GM18867 (cell line): ENCODE measurements around the gene SACM1L.

Experiments used
- ATAC-seq: cut with Tn5 transposase; IDR thresholded peaks from one replicate; pipeline ENCODE4 v1.9.1; 2021; ENCODE audit warnings: mild to moderate bottlenecking, moderate library complexity; ENCODE audit not compliant: unreplicated experiment

SACM1L gene, protein sequence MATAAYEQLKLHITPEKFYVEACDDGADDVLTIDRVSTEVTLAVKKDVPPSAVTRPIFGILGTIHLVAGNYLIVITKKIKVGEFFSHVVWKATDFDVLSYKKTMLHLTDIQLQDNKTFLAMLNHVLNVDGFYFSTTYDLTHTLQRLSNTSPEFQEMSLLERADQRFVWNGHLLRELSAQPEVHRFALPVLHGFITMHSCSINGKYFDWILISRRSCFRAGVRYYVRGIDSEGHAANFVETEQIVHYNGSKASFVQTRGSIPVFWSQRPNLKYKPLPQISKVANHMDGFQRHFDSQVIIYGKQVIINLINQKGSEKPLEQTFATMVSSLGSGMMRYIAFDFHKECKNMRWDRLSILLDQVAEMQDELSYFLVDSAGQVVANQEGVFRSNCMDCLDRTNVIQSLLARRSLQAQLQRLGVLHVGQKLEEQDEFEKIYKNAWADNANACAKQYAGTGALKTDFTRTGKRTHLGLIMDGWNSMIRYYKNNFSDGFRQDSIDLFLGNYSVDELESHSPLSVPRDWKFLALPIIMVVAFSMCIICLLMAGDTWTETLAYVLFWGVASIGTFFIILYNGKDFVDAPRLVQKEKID

DNA sequence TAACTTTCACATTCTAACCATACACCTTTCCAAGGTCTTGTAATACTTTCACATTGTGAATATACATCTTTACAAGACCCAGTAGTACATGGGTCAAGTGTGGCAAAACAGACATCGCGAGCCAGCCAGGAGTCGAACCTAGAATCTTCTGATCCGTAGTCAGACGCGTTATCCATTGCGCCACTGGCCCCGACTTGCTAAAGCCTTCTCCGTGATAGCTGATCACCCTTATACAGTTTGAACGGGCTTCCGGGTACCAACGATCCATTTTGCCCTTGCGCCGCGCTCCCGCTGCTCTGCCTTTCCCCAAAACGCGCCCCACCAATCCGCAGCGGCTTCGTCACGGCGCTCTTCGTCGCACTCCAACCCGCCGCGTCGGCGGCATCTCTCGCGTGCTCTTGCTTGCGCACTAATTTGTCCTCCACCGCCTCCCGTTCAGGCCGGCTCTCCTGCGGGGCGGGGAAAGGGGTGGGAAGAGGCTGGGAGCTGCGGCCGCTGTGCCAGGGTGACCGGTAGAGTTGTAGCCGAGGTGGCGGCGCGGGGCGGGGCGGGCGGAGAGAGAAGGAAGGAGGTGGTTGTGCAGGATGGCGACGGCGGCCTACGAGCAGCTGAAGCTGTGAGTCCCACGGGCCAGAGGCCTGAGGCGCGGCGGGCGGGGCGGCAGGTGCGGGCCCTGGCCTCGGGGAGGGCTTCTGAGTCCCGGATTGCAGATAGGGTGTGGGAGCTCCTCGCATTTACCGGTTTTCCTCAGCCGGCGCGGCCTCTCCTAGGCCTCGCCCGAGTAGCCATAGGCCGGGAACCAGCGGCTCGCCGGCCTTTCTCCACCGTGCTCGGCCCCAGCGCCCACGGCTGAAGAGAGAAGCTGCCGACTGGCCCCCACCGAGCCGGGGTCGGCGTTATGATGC, at the start of gene SACM1L:
Gene SACM1L (plus strand): TSS at position 515 of the 905 bp plus-strand sequence. CDS start 70 bp downstream, at position 585.
- ATAC-seq: peak; percentile 85

DNA sequence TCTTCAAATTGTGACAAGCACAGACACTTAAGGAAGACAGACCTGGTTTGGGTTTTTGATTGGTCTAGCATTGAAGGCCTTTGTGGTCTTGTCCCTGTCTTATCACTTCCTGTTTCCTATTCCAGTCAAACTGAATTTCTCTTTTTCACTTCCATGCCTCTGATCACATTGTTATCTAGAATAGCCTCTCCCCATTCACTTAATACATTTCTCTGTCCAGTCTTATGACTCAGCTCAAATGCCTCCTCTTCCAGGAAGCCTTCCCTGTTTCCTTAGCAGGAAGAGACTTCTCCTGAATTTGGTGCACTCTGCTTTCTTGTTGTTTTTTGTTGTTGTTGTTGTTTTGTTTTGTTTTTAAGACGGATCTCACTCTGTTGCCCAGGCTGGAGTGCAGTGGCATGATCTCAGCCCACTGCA, 49.1 kb upstream of the SACM1L start:
- ATAC-seq: no peak

DNA sequence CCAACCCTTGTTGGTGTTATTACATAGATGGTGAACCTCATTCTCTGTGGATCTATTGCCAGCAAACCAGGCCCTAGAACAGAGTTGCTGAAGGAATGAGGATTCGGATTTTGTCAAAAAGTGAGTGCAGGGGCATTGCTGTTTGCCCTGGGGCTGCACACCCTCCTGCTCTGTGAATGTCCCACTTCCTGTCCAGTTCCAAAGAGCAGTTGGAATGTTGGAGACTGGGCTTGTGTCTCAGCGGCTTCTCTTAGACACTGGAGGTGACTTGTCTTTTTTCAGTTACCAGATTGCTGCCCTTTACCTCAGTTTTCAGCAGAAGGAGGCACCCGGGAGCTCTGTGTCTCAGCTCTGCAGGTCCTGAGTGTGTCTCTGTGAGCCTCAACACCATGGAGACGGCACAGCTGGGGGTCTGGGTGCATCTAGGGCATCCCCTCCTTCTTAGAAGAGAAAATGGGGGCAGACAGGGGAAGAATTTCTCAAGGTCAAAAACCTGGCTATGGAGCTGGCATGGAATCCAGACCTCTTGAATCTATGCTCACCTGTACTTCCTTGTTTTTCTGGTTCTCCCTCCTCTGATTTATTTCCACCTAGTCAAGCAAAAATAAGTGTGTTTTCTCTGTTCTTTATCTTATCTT, 48.4 kb upstream of the SACM1L start:
- ATAC-seq: no peak

DNA sequence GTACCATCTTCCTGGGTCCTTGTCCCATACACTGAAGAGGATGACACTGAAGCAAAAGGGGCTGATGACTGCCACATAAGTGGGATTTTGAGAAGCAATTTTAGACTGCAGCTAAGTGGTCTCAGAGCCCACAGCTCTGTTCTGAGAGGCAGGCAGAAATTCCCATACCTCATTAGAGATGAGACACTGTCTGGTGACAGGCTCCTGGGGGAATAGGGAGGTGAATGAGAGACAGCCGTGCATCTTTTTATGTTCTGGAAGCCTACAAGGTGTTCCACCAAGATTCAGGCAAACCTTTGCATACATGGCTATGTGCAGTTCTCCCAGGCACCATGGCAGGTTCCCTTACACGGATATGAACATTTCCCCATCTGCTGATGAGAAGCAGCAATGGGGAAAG, 47.4 kb upstream of the SACM1L start:
- ATAC-seq: no peak

DNA sequence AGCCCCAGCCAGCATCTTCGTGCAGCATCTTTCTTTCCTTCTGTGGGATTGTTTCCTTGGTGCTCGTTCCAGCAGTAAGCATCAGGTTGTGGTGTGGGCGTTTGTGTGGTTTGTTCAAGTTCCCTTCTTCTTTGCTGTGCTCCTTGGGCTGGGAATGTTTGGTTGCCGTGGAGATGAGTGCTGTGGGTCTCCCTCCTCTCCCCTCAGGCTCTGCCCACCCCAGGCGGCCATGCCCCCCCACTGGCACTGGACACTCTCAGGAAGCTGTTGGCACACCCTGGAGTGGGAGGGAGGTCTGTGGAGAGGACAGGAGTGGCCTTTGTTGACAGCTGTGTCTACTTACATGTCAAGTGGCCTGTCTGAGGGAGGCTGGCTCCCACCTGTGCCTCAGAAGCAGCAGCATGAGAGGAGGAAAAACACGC, 46.5 kb upstream of the SACM1L start:
- ATAC-seq: no peak

DNA sequence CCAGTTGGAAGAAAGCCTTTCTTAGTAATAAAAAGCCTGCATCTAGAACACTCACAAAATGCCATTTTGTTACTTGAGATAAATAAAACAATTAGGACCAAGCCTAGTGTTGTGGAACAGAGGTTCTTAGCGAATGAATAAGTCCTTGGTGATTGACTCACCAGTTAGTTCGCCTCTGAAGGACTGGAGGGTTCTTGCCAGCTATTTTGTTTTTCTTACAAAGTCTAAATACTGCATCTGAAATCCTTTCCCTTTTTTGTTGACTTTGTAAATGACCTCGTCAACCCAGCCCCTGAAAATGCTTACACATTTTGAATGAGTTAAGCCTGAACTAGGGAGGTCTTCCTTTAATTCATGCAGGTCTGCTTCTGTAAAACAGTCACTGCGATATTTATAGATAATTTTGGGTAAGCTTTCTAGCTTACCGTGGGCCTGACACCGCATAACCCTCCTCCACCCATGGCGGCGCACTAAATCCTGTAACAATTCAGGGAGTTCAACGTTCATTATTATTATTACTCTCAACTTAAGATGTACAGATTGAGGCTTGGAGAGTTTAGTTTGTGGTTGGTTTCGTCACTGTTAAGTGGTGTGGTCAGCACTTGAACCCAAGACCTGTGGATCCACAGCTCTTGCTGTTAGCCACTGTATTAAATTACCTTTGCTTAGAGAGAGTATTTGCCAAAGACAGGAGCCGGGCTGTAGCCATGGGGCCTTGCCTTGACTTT, 45.0 kb upstream of the SACM1L start:
- ATAC-seq: no peak

DNA sequence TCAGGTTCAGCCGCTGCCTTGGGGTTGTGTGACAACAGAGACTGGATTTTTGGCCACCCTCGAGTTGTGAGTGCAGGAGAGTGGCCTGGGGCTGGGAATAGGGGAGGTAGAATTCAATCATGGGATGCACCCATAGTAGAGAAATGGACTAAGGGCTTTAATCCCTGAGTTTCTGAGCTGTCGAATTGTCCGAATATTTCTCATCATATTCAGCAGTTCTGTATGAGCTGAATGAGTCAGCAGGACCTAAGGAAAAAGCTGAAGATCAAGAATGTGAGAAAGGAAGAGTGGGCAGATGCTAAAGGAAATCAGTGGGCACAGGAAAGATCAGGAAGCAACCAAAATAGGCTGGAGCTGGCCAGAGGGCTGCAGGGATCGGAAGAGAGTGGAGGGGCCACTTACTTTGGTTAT, 44.4 kb upstream of the SACM1L start:
- ATAC-seq: no peak

DNA sequence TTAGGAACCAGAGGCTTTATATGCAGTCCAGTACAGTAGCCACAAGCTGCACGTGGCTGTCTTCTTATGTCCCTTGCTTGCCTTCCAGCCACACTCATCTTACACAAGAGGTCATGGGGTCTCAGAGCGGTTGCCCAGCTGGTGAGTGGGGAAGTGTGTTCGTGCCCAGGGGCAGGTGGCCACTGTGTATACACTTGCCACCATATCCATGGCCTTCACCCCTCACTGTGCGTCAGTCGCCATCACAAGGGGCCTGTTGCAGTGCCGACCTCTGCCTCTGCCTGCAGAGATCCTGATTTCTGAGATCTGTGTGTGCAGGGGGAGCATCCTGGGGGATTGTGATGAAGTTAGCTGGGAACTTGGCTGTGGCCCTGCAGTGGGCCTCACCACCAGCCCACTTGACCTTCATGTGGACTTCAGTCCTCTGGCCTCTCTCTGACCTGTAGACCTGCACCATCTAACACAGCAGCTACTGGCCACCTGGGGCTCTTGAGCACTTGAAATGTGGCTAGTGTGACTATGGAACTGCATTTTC, 43.1 kb upstream of the SACM1L start:
- ATAC-seq: no peak

DNA sequence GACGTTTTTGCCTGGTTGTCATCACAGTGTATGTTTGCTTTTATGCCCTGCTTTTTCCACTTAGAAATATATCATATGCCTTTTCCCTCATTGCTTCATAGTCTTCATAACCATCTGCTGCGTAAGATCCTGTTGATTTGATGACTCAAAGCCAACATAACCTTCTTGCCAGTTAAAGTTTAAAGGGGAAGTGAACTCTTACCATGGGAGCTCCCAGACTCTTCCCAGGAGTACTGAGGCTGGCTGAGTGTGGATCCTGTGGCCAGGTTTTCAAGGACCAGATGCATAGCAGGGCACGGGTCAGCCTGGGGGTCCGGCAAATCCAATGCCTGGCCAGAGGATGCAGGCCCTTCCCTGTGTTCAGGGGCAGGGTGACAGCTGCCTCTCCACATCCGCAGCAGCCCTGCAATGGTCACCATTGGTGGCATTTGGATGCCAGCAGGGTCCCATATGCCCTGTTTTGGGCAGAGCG, 42.0 kb upstream of the SACM1L start:
- no peak for ATAC-seq

DNA sequence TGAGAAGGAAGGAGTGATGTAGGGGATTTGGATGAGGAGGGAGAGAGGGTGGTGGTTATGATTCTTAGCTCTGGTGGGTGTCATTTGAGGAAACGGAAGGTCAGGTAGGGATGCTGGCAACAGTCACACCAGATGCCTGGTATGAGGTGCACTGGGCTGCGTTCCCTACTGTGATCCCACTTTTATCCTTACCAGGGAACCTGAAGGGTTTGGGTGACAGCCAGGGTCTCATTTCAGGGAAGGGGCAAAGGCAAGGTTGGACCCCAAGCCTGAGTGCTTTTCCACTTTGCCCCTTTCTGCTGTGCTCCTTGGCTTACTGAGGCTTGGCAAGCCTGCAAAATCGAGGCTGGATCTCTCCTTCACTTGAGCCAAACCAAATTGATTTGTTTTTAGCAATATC, 36.0 kb upstream of the SACM1L start:
- ATAC-seq: no peak

DNA sequence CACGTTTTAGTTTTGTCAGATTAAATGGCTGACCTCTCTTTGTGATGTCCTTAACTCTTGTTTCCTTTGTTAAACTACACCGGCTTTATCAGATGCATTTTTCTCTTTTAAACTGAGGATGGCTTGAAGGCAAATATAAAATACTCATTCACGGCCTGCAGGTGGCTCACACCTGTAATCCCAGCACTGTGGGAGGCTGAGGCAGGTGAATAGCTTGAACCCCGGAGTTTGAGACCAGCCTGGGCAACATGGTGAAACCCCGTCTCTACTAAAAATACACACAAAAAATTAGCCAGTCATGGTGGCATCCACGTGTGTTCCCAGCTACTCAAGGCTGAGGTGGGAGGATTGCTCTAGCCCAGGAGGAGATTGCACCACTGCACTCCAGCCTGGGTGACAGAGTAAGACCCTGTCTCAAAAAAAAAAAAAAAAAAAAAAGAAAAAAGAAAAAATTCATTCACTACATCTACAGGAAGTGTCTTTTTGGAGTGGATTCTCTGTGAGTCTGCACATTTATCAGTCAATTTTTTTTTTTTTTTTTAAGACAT, 34.7 kb upstream of the SACM1L start:
- ATAC-seq: no peak

DNA sequence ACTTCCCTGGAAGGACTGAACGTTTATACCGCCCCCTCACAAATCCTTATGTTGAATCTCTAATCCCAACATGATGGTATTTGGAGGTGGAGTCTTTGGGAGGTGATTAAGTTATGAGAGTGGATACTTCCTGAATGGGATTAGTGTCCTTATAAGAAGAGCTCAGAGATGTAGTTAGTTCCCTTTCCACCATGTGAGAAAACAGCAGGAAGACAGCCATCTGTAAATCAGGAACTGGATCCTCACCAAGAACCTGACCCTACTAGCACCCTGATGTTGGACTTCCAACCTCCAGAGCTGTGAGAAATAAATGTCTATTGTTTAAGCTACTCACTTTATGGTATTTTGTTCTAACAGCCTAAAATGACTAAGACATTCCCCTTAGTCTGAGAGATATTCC, 33.3 kb upstream of the SACM1L start:
- no peak for ATAC-seq

DNA sequence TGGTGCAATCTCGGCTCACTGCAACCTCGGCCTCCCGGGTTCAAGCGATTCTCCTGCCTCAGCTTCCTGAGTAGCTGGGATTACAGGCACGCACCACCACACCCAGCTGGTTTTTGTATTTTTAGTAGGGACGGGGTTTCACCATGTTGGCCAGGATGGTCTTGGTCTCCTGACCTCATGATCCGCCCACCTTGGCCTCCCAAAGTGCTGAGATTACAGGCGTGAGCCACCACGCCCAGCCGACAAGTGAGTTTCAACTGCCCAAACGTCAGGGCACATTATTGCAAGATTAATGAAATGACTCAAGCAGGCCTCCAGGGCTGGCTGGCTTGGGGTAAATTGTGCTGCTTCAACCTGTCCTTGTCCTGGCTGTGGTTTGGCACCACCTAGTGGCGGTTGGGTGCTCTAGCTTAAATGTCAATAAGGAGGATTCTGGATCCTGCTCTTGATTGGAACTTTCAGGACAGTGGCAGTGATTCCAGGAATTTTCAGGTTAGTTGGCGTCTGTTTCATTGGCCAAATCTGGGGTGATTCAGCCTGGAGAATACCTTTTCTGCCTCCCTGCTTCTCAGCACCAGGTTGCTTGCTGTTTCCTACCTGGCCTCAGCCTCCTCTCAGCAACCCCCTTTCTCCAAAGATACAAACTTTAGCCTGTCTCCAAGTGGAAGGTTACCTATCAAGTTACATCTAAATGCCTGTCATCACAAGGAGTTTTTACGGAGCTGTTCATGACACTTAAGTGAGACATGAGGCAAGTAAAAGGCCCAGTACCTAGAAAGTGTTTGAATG, 32.4 kb upstream of the SACM1L start:
- ATAC-seq: peak; percentile 55

DNA sequence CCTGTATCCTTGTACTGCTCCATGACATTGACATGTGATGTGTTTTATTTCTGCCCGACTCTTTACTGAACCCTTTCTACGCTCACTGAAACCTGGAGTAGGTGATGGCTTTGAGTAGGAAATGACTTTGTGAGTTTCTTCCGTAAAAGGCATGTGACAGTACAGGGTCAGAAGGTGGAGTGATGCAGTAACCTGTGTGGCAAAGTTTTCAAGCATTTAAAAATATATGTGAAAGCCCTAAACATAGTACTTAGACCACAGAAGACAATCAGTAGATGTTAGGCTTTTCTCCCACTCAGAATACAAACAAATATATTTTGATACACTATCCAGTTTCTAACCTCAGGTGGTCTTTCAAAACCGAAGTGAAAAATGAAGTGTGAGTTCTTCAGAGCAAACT, 31.3 kb upstream of the SACM1L start:
- peak; percentile 60 for ATAC-seq

DNA sequence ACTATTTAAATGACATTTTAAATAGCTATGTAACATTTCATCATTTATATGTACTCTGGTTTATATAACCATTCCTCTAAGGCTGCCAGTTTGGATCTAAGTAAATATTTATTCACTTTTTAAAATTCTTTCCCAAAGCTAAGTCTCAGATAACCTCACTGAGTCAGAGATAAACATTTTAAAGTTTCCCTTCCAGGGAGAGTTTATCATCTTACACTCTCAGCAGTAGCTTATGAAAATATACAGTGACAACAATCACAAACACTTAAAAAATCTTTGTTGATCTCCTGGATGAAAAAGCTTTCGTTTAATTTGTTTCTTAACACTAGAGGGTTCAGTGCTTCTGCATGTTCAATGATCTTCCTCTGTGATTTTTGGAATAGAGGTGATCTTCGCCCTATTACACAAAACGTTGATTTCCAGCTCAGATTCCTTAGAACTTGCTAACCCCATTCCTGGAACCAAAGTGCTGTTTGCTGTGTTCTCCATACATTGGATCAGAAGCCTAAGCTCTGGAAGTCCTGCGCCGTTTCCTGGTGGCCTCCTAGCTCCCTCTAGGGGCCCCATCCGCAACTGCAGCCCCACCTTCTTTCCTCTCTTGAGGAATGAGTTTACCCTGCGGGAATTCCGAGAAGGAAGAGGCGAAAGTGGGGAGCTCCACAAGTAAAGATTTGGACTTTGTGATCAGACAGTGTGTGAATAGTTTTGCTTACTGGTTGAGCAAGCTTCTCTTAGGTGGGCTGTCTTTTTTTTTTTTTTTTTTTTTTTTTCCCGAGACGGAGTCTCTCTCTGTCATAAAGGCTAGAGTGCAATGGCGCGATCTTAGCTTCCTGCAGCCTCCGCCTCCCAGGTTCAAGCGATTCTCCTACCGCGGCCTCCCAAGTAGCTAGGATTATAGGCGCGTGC, 29.3 kb upstream of the SACM1L start:
- ATAC-seq: no peak

DNA sequence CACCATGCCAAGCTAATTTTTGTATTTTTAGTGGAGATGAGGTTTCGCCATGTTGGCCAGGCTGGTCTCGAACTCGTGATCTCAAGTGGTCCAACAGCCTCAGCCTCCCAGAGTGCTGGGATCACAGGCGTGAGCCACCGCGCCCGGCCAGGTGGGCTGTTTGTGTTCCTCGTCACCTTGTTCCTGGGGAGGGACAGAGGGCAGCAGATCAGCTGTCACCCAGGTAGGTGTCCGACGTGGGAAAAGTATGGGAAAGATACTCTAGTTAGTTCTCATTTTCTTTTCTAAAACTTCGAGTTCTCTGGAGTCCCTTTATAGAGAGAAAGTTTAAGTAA, 28.7 kb upstream of the SACM1L start:
- ATAC-seq: no peak

DNA sequence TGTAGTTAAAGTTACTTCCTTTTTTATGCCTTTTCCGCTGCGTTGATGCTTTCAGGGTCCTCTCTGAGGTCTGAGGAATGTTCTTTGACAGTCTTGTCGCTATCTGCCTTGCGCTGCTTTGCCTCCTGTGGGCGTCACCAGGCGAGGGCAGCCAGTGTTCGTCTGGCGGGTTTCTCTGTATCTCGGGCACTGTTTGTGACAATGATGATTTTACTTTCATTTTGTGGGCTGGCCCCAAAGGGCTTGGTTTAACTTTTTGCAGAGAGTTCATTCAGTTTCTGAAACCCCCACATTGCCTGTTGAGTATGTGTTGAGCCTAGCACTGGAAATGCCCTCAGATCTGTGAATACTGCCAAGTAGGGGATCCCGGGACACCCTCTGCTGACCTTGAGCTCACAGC, 24.6 kb upstream of the SACM1L start:
- peak; percentile 88 for ATAC-seq

DNA sequence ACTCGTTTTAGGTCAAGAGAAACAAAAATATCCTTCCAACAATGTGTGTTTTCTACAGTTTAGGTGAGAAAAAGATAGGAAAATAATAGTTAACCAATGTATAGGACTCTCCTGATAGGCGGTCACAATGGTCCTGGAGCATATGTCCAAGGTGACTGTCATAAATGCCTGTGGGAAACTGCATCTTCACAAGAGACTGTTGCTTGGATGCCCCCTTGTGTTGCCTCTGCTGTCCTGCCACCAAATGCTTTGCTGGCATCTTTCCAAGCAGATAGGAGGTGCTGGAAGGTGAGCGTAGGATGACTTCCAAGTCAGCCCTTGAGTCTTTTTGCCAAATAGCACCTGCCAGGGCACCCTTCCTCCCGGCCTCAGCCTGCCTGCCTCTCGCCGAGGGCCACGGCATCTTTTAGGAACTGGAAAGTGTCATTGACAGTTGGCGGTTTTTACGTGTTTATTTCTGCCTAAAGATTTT, 24.1 kb upstream of the SACM1L start:
- no peak for ATAC-seq
